Astrocyte (in vitro differentiated cells and primary cell): Measurements from ENCODE around the gene EXOC6B.

ENCODE experiments used
- EZH2 ChIP-seq: IDR thresholded peaks from 2 replicates; pipeline ENCODE4 v1.6.1; 2012; ENCODE audit warnings: mild to moderate bottlenecking, low read length, inconsistent platforms; ENCODE audit not compliant: insufficient read depth
- TF ChIP-seq, protein P1 (sequence below): IDR thresholded peaks from 2 replicates; pipeline ENCODE4 v1.5.1; 2011; ENCODE audit warnings: low read depth, mild to moderate bottlenecking, inconsistent platforms, low read length, moderate library complexity; ENCODE audit not compliant: insufficient read depth

DNA sequence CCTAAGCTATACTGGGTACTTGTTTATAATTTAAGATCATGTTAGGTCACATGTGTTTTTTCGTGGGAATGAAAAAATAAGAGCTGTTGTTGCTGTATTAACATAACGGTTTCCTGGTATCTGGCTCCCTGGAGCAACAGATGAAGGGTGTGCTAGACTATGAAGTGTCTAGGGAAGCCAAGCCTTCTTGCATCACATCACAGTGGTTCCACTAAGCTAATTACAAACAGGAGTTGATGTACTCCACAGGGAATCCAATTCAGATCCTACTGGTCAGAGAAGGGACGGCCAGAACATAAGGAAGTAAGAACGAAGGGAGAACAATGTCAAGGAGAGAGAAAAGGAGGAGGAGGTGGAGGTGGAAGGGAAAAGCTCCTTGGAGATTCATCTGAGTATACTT, 485.2 kb downstream of the EXOC6B start:
- TF ChIP-seq, protein P1, sequence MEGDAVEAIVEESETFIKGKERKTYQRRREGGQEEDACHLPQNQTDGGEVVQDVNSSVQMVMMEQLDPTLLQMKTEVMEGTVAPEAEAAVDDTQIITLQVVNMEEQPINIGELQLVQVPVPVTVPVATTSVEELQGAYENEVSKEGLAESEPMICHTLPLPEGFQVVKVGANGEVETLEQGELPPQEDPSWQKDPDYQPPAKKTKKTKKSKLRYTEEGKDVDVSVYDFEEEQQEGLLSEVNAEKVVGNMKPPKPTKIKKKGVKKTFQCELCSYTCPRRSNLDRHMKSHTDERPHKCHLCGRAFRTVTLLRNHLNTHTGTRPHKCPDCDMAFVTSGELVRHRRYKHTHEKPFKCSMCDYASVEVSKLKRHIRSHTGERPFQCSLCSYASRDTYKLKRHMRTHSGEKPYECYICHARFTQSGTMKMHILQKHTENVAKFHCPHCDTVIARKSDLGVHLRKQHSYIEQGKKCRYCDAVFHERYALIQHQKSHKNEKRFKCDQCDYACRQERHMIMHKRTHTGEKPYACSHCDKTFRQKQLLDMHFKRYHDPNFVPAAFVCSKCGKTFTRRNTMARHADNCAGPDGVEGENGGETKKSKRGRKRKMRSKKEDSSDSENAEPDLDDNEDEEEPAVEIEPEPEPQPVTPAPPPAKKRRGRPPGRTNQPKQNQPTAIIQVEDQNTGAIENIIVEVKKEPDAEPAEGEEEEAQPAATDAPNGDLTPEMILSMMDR: no peak
- TF ChIP-seq EZH2: no peak
